Right atrium auricular region (tissue), 2 donors: ENCODE results near the gene IL6. TPM values are rescaled to one million over a fixed set of nuclear protein-coding genes. Genes with fewer than 3 reads are reported as not detected.
"Not testable (repeated sequence)": the region's sequence is repeated elsewhere in the genome, so short reads cannot be mapped to it uniquely, and the experiment has no call there.

Source experiments
- DNase-seq: peaks from one replicate; pipeline ENCODE4 v3.0.0-alpha.2; 2019; ENCODE audit warnings: low spot score
- H3K27ac ChIP-seq, 2 donors: fragments of 200-600 bp; sonication (generic); 1 replicate in 1 of 2; 2 replicates in 1 of 2; pipeline ENCODE4 v1.5.1; 2016 to 2019
- H3K27me3 ChIP-seq, 2 donors: fragments of 200-600 bp; sonication (generic); one replicate each; pipeline versions ENCODE4 v1.5.1 to v1.6.0; 2017 to 2019
- H3K36me3 ChIP-seq: fragments of 200-600 bp; sonication (generic); one replicate; pipeline ENCODE4 v1.5.1; 2016
- H3K4me1 ChIP-seq, 2 donors: fragments of 200-600 bp; sonication (generic); one replicate each; pipeline versions ENCODE4 v1.5.1 to v1.6.0; 2017 to 2019
- H3K4me3 ChIP-seq, 2 donors: fragments of 200-600 bp; sonication (generic); 1 replicate in 1 of 2; 2 replicates in 1 of 2; pipeline ENCODE4 v1.5.1; 2017 to 2019; ENCODE audit warnings: mild to moderate bottlenecking in 1 of 2, moderate library complexity in 1 of 2
- H3K9me3 ChIP-seq, 2 donors: fragments of 200-600 bp; sonication (generic); one replicate each; pipeline ENCODE4 v1.5.1; 2019
- CTCF ChIP-seq, 2 donors: fragments of 200-600 bp; sonication (generic); IDR thresholded peaks; one replicate each; pipeline ENCODE4 v1.5.1; 2019; ENCODE audit warnings: antibody characterized with exemption in 2 of 2
- total RNA-seq, 2 donors: library from RNA; depleted of rRNA; stranded (reverse); fragments of >200 nt; gene quantifications; one replicate each; pipeline ENCODE4 v1.1.0, GENCODE V29; 2016

Gene IL6
- 10 to 100 TPM in 1 of 2 donors, 1 to 10 TPM in 1; 3.6 to 19.8 TPM for total RNA-seq

DNA sequence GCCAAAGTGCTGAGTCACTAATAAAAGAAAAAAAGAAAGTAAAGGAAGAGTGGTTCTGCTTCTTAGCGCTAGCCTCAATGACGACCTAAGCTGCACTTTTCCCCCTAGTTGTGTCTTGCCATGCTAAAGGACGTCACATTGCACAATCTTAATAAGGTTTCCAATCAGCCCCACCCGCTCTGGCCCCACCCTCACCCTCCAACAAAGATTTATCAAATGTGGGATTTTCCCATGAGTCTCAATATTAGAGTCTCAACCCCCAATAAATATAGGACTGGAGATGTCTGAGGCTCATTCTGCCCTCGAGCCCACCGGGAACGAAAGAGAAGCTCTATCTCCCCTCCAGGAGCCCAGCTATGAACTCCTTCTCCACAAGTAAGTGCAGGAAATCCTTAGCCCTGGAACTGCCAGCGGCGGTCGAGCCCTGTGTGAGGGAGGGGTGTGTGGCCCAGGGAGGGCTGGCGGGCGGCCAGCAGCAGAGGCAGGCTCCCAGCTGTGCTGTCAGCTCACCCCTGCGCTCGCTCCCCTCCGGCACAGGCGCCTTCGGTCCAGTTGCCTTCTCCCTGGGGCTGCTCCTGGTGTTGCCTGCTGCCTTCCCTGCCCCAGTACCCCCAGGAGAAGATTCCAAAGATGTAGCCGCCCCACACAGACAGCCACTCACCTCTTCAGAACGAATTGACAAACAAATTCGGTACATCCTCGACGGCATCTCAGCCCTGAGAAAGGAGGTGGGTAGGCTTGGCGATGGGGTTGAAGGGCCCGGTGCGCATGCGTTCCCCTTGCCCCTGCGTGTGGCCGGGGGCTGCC is at the start of gene IL6:
IL6 (plus strand) TSS at position 294 of the 807 bp plus-strand sequence; CDS start at position 357, 63 bp downstream.
- H3K27ac ChIP-seq, result peak within 1 kb of the TSS; percentile 54 to 63
- no peaks in the 10 kb centered on the region for H3K27me3 ChIP-seq
- peaks cover 0 to 46% of the 10 kb centered on the region in 2 donors for H3K4me1 ChIP-seq
- no peaks in the 10 kb centered on the region for H3K9me3 ChIP-seq
- no peak for TF ChIP-seq CTCF (IDR thresholded peaks at IDR 0.05)
- peak within 1 kb of the TSS; percentile 25 to 43 for H3K4me3 ChIP-seq
- no peaks in the 10 kb centered on the region for H3K36me3 ChIP-seq
- DNase-seq, result peak; percentile 83

- not testable (repeated sequence) for H3K36me3 ChIP-seq, DNase-seq, H3K4me1 ChIP-seq, H3K27ac ChIP-seq, H3K4me3 ChIP-seq, H3K27me3 ChIP-seq, H3K9me3 ChIP-seq
Observed at GRCh38 chr7:22677263-22677662, 49.7 kb upstream of the IL6 start.

DNA sequence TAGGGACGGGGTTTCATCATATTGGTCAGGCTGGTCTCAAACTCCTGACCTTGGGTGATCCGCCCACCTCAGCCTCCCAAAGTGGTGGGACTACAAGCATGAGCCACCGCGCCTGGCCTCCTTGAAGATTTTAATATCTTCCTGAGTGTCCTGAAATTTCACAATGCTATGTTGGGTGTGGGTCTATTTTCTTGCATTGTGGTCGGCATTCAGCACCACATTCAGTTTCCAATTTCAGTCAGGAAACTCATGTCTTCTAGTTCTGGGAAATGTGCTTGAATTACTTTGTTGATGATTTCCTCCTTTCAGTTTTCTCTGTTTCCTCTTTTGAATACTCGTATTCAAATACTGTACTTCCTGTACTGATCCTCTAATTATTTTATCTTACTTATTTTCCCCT is 49.3 kb upstream of the IL6 start:
- Histone ChIP-seq H3K36me3 (no peaks in the 10 kb centered on the region), H3K4me3 (no peak overlapping the region), H3K9me3 (no peaks in the 10 kb centered on the region), H3K4me1 (no peaks in the 10 kb centered on the region), H3K27me3 (no peaks in the 10 kb centered on the region), H3K27ac (no peak overlapping the region)
- no peak for TF ChIP-seq CTCF (IDR thresholded peaks at IDR 0.05)
- DNase-seq, result no peak

DNA sequence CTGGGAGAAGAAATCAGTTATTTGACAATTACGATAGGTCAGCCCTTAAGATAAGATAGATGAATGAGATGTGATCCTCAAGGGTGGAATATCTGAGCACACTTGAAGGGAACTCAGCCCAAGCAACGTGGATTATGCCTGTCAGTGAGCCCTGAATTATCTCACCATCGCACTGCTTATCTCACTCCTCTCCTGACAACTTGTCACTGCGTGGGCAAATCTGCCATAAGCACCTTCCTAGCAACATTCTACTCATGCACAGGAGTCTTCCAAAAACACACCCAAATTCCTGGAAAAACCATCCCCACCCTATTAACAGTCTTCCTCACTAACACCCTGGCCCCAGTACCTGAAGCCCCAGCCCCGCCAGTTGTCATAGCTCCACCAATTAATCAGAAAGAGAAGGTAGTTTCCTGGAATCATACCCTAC is 46.5 kb upstream of the IL6 start:
- Histone ChIP-seq H3K9me3 (no peaks in the 10 kb centered on the region), H3K27me3 (no peaks in the 10 kb centered on the region), H3K27ac (no peak overlapping the region), H3K4me1 (no peaks in the 10 kb centered on the region), H3K4me3 (no peak overlapping the region), H3K36me3 (no peaks in the 10 kb centered on the region)
- no peak for TF ChIP-seq CTCF (IDR thresholded peaks at IDR 0.05)
- DNase-seq, result no peak

- H3K9me3 ChIP-seq, result no peaks in the 10 kb centered on the region
- H3K4me3 ChIP-seq, result no peak overlapping the region
- TF ChIP-seq CTCF (IDR thresholded peaks at IDR 0.05), result no peak
- H3K27me3 ChIP-seq, result no peaks in the 10 kb centered on the region
- H3K4me1 ChIP-seq, result no peaks in the 10 kb centered on the region
- no peak for DNase-seq
- H3K36me3 ChIP-seq, result no peaks in the 10 kb centered on the region
- no peak overlapping the region for H3K27ac ChIP-seq
Observed at GRCh38 chr7:22681312-22681711, 45.7 kb upstream of the IL6 start.

DNA sequence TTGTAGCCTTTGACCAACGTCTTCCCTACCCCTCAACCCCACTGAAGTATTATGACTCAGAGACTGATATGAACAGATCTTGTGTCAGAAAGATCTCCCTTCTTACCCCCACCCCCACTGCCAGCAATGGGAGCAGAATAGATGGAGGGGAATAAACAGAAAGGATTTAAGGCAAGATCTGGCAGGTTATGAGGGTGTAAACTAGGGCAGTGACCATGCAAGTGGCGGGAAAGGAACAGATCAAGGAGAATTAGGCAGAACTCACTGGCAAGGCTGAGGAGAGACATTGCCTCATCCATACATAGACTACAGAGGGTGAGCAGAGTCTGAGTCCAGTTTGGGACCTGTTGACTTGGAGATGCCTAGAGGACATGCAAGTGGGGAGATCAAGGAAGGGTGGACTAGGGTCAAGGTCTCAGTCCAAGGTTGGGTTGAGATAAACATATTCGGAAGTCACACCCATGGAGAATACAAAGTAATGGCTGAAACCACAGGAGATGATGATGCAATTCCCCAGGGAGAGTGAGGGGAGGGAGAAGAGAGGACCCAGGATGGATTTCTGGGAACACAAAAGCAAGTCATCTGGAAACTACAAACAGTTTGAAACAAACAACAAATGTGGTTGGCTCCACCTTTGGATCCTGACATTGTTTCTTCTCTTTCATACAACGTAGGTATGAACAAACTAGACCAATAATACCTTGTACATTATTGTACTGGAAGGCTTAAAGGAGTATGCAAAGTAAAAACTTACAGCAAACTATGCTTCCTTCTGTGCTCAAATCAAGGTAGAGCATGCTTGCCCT is 44.9 kb upstream of the IL6 start:
- DNase-seq, result no peak
- no peak overlapping the region for H3K4me3 ChIP-seq
- no peaks in the 10 kb centered on the region for H3K27me3 ChIP-seq
- no peaks in the 10 kb centered on the region for H3K9me3 ChIP-seq
- TF ChIP-seq CTCF (IDR thresholded peaks at IDR 0.05), result no peak
- H3K4me1 ChIP-seq, result no peaks in the 10 kb centered on the region
- no peaks in the 10 kb centered on the region for H3K36me3 ChIP-seq
- H3K27ac ChIP-seq, result no peak overlapping the region
